ENCODE data around the gene SH2D2A. TPM values are rescaled to one million over a fixed set of nuclear protein-coding genes. Genes with fewer than 3 reads are reported as not detected.

Gene SH2D2A
- total and polyA plus RNA-seq, 2 donors (not counting 1 experiment from before 2014, with no cell fraction given) = 0.73 to 2.1 TPM

- no peak overlapping the region for H3K4me3 Mint-ChIP-seq
- intact Hi-C loops (cut with micrococcal nuclease) = no loop called here
- TF ChIP-seq EZH2 (IDR thresholded peaks at IDR 0.05; ENCODE audit: borderline replicate concordance, insufficient read depth, low read depth, low read length, poor library complexity, severe bottlenecking) = no peak
- TF ChIP-seq, protein P1, sequence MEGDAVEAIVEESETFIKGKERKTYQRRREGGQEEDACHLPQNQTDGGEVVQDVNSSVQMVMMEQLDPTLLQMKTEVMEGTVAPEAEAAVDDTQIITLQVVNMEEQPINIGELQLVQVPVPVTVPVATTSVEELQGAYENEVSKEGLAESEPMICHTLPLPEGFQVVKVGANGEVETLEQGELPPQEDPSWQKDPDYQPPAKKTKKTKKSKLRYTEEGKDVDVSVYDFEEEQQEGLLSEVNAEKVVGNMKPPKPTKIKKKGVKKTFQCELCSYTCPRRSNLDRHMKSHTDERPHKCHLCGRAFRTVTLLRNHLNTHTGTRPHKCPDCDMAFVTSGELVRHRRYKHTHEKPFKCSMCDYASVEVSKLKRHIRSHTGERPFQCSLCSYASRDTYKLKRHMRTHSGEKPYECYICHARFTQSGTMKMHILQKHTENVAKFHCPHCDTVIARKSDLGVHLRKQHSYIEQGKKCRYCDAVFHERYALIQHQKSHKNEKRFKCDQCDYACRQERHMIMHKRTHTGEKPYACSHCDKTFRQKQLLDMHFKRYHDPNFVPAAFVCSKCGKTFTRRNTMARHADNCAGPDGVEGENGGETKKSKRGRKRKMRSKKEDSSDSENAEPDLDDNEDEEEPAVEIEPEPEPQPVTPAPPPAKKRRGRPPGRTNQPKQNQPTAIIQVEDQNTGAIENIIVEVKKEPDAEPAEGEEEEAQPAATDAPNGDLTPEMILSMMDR (IDR thresholded peaks at IDR 0.05) = no peak
- Histone ChIP-seq H3K36me3 (replicated peaks in 1 of 2; ENCODE audit: control extremely low read depth in 1 of 2, control insufficient read depth in 1 of 2, extremely low read depth in 1 of 2, insufficient read depth in 2 of 2, low read length in 1 of 2) (no peaks in the 10 kb centered on the region), H3K79me2 (ENCODE audit: control insufficient read depth, insufficient read depth, low read length) (no peaks in the 10 kb centered on the region), H3K9me3 (ENCODE audit: control extremely low read depth in 1 of 3, control insufficient read depth in 2 of 3, insufficient read depth in 1 of 3, low read length in 2 of 3) (peaks cover 0 to 3% (median 0%) of the 10 kb centered on the region in 3 donors), H3K4me3 (ENCODE audit: control extremely low read depth in 1 of 5, extremely low read depth in 1 of 5, insufficient read depth in 1 of 5, low read depth in 2 of 5, low read length in 4 of 5) (no peak overlapping the region), H4K20me1 (ENCODE audit: control insufficient read depth, insufficient read depth, low read length, poor library complexity, severe bottlenecking) (no peaks in the 10 kb centered on the region), H3K4me2 (replicated peaks; ENCODE audit: low read depth, low read length, poor library complexity, severe bottlenecking) (no peak overlapping the region), H3K4me1 (ENCODE audit: control insufficient read depth in 2 of 2, insufficient read depth in 2 of 2, low read length in 2 of 2) (no peaks in the 10 kb centered on the region), H3K27me3 (replicated peaks in 1 of 4; ENCODE audit: control extremely low read depth in 1 of 4, control insufficient read depth in 3 of 4, insufficient read depth in 4 of 4, low read length in 3 of 4) (peaks cover 0 to 34% (median 7%) of the 10 kb centered on the region in 4 experiments), H3K27ac (ENCODE audit: low read length in 2 of 2) (no peak overlapping the region), H3K9ac (ENCODE audit: low read length) (no peak overlapping the region), H2AFZ (ENCODE audit: insufficient read depth, low read depth, low read length, poor library complexity, severe bottlenecking) (no peak overlapping the region)
- no peak for DNase-seq
- no peaks in the 10 kb centered on the region for H3K4me1 Mint-ChIP-seq
- CTCF ChIA-PET = interaction anchor here (1.4 to 1.6 kb wide), 2 partner anchors 27 to 55 kb away, joined by 4 read pairs; partner anchors contain the start of gene NTRK1
- WGBS (ENCODE audit: insufficient coverage) = 67% methylated on average over 2 of the region's 3 CpGs
- POLR2A ChIA-PET = no interaction called here
- no peaks in the 10 kb centered on the region for H3K9me3 Mint-ChIP-seq (ENCODE audit: insufficient read depth)
- H3K27ac Mint-ChIP-seq = no peak overlapping the region
- H3K27me3 Mint-ChIP-seq = peaks cover 60% of the 10 kb centered on the region
- no peak for ATAC-seq (ENCODE audit: low read depth)
These were observed 17.7 kb upstream of the SH2D2A start for GRCh38 chr1:156834322-156834721.

GRCh38 chr1:156833603-156834002 lies 17.0 kb upstream of the SH2D2A start:
- no peak overlapping the region for H3K4me2 ChIP-seq (replicated peaks; ENCODE audit: low read depth, low read length, poor library complexity, severe bottlenecking)
- H2AFZ ChIP-seq (ENCODE audit: insufficient read depth, low read depth, low read length, poor library complexity, severe bottlenecking) = no peak overlapping the region
- Mint-ChIP-seq H3K4me1 (no peaks in the 10 kb centered on the region), H3K27me3 (peaks cover 55% of the 10 kb centered on the region), H3K27ac (no peak overlapping the region), H3K9me3 (ENCODE audit: insufficient read depth) (no peaks in the 10 kb centered on the region), H3K4me3 (no peak overlapping the region)
- H3K27me3 ChIP-seq (replicated peaks in 1 of 4; ENCODE audit: control extremely low read depth in 1 of 4, control insufficient read depth in 3 of 4, insufficient read depth in 4 of 4, low read length in 3 of 4) = peaks cover 0 to 27% (median 6%) of the 10 kb centered on the region in 4 experiments
- CTCF ChIA-PET = interaction anchor here (1.4 to 1.6 kb wide), 2 partner anchors 27 to 56 kb away, joined by 4 read pairs; partner anchors contain the start of gene NTRK1
- no peak for DNase-seq
- H3K9me3 ChIP-seq (ENCODE audit: control extremely low read depth in 1 of 3, control insufficient read depth in 2 of 3, insufficient read depth in 1 of 3, low read length in 2 of 3) = no peaks in the 10 kb centered on the region
- H3K4me1 ChIP-seq (ENCODE audit: control insufficient read depth in 2 of 2, insufficient read depth in 2 of 2, low read length in 2 of 2) = no peaks in the 10 kb centered on the region
- intact Hi-C loops (cut with micrococcal nuclease) = no loop called here
- no peaks in the 10 kb centered on the region for H4K20me1 ChIP-seq (ENCODE audit: control insufficient read depth, insufficient read depth, low read length, poor library complexity, severe bottlenecking)
- POLR2A ChIA-PET = interaction anchor here (0.6 kb wide), 1 partner anchor 54 kb away, joined by 9 read pairs; no protein-coding TSS in a partner anchor
- no peaks in the 10 kb centered on the region for H3K79me2 ChIP-seq (ENCODE audit: control insufficient read depth, insufficient read depth, low read length)
- H3K4me3 ChIP-seq (ENCODE audit: control extremely low read depth in 1 of 5, extremely low read depth in 1 of 5, insufficient read depth in 1 of 5, low read depth in 2 of 5, low read length in 4 of 5) = no peak overlapping the region
- TF ChIP-seq, protein P1 (IDR thresholded peaks at IDR 0.05) = no peak
- no peak for TF ChIP-seq EZH2 (IDR thresholded peaks at IDR 0.05; ENCODE audit: borderline replicate concordance, insufficient read depth, low read depth, low read length, poor library complexity, severe bottlenecking)
- H3K27ac ChIP-seq (ENCODE audit: low read length in 2 of 2) = no peak overlapping the region
- no peak for ATAC-seq (ENCODE audit: low read depth)
- no peak overlapping the region for H3K9ac ChIP-seq (ENCODE audit: low read length)
- WGBS (ENCODE audit: insufficient coverage) = no CpG with 5 or more reads among the region's 2 CpGs
- no peaks in the 10 kb centered on the region for H3K36me3 ChIP-seq (replicated peaks in 1 of 2; ENCODE audit: control extremely low read depth in 1 of 2, control insufficient read depth in 1 of 2, extremely low read depth in 1 of 2, insufficient read depth in 2 of 2, low read length in 1 of 2)

Measured in B cell (primary cell).